Stimulated activated CD8-positive, alpha-beta memory T cell treated with anti-CD3 and anti-CD28 coated beads, Interleukin-12 subunit alpha, Interleukin-12 subunit beta, amount 100 ng/mL, for 24 hours (primary cell): ENCODE results near the gene MISP3.

ENCODE experiments used
- DNase-seq: peaks from one replicate; pipeline ENCODE4 v3.0.0-alpha.2; 2020; ENCODE audit errors: extremely low read depth

MISP3 gene

GRCh38 chr19:14053500-14053899 is 19.1 kb upstream of the MISP3 start:
- DNase-seq, result no peak

- DNase-seq, result no peak
Measured at GRCh38 chr19:14054099-14054498, 18.5 kb upstream of the MISP3 start.

- DNase-seq, result no peak
Measured at GRCh38 chr19:14054721-14055120, 17.9 kb upstream of the MISP3 start.

GRCh38 chr19:14055396-14055795 is 17.2 kb upstream of the MISP3 start:
- no peak for DNase-seq

- DNase-seq, result no peak
Measured at GRCh38 chr19:14056069-14056666, 16.4 kb upstream of the MISP3 start.

GRCh38 chr19:14056741-14057356 is 15.7 kb upstream of the MISP3 start:
- no peak for DNase-seq

GRCh38 chr19:14058182-14059092 is 14.1 kb upstream of the MISP3 start:
- no peak for DNase-seq

GRCh38 chr19:14059093-14059480 is 13.5 kb upstream of the MISP3 start:
- no peak for DNase-seq

- DNase-seq, result no peak
Measured at GRCh38 chr19:14059652-14060155, 12.9 kb upstream of the MISP3 start.

GRCh38 chr19:14061081-14061749 is 11.4 kb upstream of the MISP3 start:
- no peak for DNase-seq

GRCh38 chr19:14061751-14062557 is 10.6 kb upstream of the MISP3 start, which contains the start of gene PALM3:
PALM3 (minus strand) TSS chr19:14062076; CDS start chr19:14061980, 96 bp downstream.
- DNase-seq, result no peak

GRCh38 chr19:14062558-14062855 is 10.1 kb upstream of the MISP3 start:
- DNase-seq, result no peak

GRCh38 chr19:14063105-14063504 is 9.5 kb upstream of the MISP3 start:
- no peak for DNase-seq

- DNase-seq, result no peak
Measured at GRCh38 chr19:14066134-14066533, 6.5 kb upstream of the MISP3 start.

- DNase-seq, result no peak
Measured at GRCh38 chr19:14070268-14071050, 2.1 kb upstream of the MISP3 start.

GRCh38 chr19:14073261-14073924 is 807 bp downstream of the MISP3 start:
- no peak for DNase-seq

- DNase-seq, result no peak
Measured at GRCh38 chr19:14073925-14074838, 1.6 kb downstream of the MISP3 start.

- DNase-seq, result no peak
Measured at GRCh38 chr19:14078411-14078810, 5.8 kb downstream of the MISP3 start.
